Suprapubic skin (tissue), 4 donors: ENCODE results near the gene NKAIN2. TPM values are rescaled to one million over a fixed set of nuclear protein-coding genes. Genes with fewer than 3 reads are reported as not detected.

ENCODE experiments used
- DNase-seq, 2 donors: peaks; one replicate each; pipeline ENCODE4 v3.0.0-alpha.2; 2019; ENCODE audit warnings: low spot score in 2 of 2
- H3K27ac ChIP-seq: fragments of 200-600 bp; sonication (generic); one replicate; pipeline ENCODE4 v1.5.1; 2019
- H3K27me3 ChIP-seq: fragments of 200-600 bp; sonication (generic); one replicate; pipeline ENCODE4 v1.5.1; 2019
- H3K36me3 ChIP-seq: fragments of 200-600 bp; sonication (generic); one replicate; pipeline ENCODE4 v1.5.1; 2019
- H3K4me1 ChIP-seq: fragments of 200-600 bp; sonication (generic); one replicate; pipeline ENCODE4 v1.5.1; 2019
- H3K4me3 ChIP-seq: fragments of 200-600 bp; sonication (generic); one replicate; pipeline ENCODE4 v1.5.1; 2019; ENCODE audit warnings: mild to moderate bottlenecking
- H3K9me3 ChIP-seq: fragments of 200-600 bp; sonication (generic); one replicate; pipeline ENCODE4 v1.5.1; 2019
- CTCF ChIP-seq, 2 donors: fragments of 200-600 bp in 1 of 2; fragments of 450-650 bp in 1 of 2; sonication (generic) in 1 of 2; IDR thresholded peaks; one replicate each; pipeline ENCODE4 v1.5.1; 2016 to 2019; ENCODE audit warnings: antibody characterized with exemption in 2 of 2, mild to moderate bottlenecking in 1 of 2, moderate library complexity in 1 of 2
- EP300 ChIP-seq: sonication (generic); formaldehyde crosslinking; IDR thresholded peaks from one replicate; pipeline ENCODE4 v1.6.1; 2017; ENCODE audit warnings: antibody characterized with exemption
- POLR2A ChIP-seq, 2 donors: fragments of 450-650 bp; IDR thresholded peaks; one replicate each; pipeline ENCODE4 v1.6.1; 2017; ENCODE audit warnings: antibody characterized with exemption in 2 of 2, mild to moderate bottlenecking in 2 of 2, moderate library complexity in 2 of 2
- POLR2AphosphoS5 ChIP-seq, 3 donors: sonication (generic); formaldehyde crosslinking; IDR thresholded peaks; one replicate each; pipeline ENCODE4 v1.6.1; 2017; ENCODE audit warnings: antibody characterized with exemption in 3 of 3
- WGBS: methylation state at CpG from one replicate; pipeline ENCODE4 v1.1.5; 2018; 5-methylcytosine and 5-hydroxymethylcytosine counted together
- total RNA-seq, 4 donors: library from RNA; depleted of rRNA; stranded (reverse); fragments of >200 nt; gene quantifications; one replicate each; pipeline ENCODE4 v1.1.0, GENCODE V29; 2016

Gene NKAIN2
- total RNA-seq, 4 donors from 2014 or later: 0.40 TPM; not detected in 3

DNA sequence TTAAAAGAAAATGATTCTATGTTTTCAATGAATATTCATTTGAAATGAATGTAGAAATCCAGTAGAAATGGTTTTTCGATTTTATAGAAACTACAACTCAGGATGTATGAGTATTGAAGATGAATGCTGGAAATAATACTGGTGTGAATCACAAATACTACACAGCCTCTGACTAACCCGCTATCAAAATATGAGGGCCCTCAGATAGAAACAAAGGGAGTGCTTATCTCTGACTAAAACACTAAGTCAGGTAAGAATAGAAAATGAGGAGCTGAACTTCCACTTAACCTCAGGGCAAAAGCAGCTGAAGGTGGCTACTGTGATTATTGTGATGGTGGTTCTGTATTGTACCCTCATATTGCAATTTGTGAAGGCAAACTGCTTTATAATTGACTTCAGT is 937.7 kb downstream of the NKAIN2 start:
- WGBS: 85% methylated on average over 2 of the region's 2 CpGs
- H3K4me3 ChIP-seq: no peak overlapping the region
- no peaks in the 10 kb centered on the region for H3K27me3 ChIP-seq
- H3K36me3 ChIP-seq: no peaks in the 10 kb centered on the region
- no peaks in the 10 kb centered on the region for H3K4me1 ChIP-seq
- no peak overlapping the region for H3K27ac ChIP-seq
- TF ChIP-seq EP300 (no peak), POLR2AphosphoS5 (IDR thresholded peaks at IDR 0.05) (no peak), POLR2A (IDR thresholded peaks at IDR 0.05) (no peak), CTCF (IDR thresholded peaks at IDR 0.05) (no peak)
- H3K9me3 ChIP-seq: no peaks in the 10 kb centered on the region
- DNase-seq: no peak

GRCh38 chr6:124742971-124743370 is 939.3 kb downstream of the NKAIN2 start:
- H3K36me3 ChIP-seq: no peaks in the 10 kb centered on the region
- no peaks in the 10 kb centered on the region for H3K9me3 ChIP-seq
- H3K27me3 ChIP-seq: no peaks in the 10 kb centered on the region
- no peak overlapping the region for H3K27ac ChIP-seq
- no peak for DNase-seq
- H3K4me3 ChIP-seq: no peak overlapping the region
- WGBS: 52% methylated on average over 2 of the region's 2 CpGs
- no peak for TF ChIP-seq EP300
- no peak for TF ChIP-seq CTCF (IDR thresholded peaks at IDR 0.05)
- no peak for TF ChIP-seq POLR2AphosphoS5 (IDR thresholded peaks at IDR 0.05)
- TF ChIP-seq POLR2A (IDR thresholded peaks at IDR 0.05): no peak
- no peaks in the 10 kb centered on the region for H3K4me1 ChIP-seq

DNA sequence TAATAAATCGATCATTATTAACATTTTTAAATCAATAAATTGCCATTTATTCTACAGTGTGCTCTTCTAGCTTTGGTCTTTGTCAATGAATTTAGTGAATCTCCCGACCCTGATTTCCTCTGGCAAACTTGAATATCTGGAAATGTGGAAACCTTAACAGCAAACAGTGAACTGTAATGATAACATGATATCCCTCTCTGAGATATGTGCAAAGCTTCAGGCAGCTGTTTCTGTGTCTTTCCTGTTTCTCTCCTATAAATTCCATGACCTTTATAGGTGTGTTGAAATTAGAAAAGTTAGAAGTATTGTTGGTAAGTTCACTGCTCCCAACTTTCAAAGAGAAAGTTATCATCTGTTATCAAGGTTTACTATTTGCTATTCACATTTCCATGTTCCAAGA is 939.8 kb downstream of the NKAIN2 start:
- H3K4me1 ChIP-seq: no peaks in the 10 kb centered on the region
- WGBS: 64% methylated on average over 2 of the region's 2 CpGs
- DNase-seq: no peak
- no peaks in the 10 kb centered on the region for H3K27me3 ChIP-seq
- no peak overlapping the region for H3K4me3 ChIP-seq
- H3K27ac ChIP-seq: no peak overlapping the region
- H3K36me3 ChIP-seq: no peaks in the 10 kb centered on the region
- no peak for TF ChIP-seq CTCF (IDR thresholded peaks at IDR 0.05)
- no peak for TF ChIP-seq POLR2AphosphoS5 (IDR thresholded peaks at IDR 0.05)
- no peak for TF ChIP-seq EP300
- no peaks in the 10 kb centered on the region for H3K9me3 ChIP-seq

DNA sequence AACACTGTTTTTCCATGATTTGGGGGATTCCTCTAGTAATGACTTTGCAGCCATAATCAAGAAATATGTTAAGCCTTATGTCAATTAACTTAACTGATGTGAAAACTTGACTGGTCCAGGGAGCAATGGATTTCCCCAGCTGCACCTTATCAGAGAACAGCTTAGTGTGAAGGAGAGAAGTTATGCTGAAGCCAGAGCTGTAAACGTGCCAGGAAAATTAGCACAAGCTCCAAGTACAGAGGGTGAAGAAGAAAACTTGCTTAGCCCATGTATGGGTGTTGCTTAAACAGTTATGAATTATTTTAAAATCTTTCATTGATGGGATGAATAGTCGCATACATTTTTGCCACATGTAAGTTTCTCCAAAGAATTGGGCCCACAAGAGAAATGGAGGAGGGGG is 943.7 kb downstream of the NKAIN2 start:
- H3K36me3 ChIP-seq: no peaks in the 10 kb centered on the region
- TF ChIP-seq POLR2AphosphoS5 (IDR thresholded peaks at IDR 0.05) (no peak), POLR2A (IDR thresholded peaks at IDR 0.05) (no peak), CTCF (IDR thresholded peaks at IDR 0.05) (no peak), EP300 (no peak)
- no peak overlapping the region for H3K4me3 ChIP-seq
- no peak for DNase-seq
- no peaks in the 10 kb centered on the region for H3K27me3 ChIP-seq
- H3K9me3 ChIP-seq: no peaks in the 10 kb centered on the region
- no peak overlapping the region for H3K27ac ChIP-seq
- H3K4me1 ChIP-seq: no peaks in the 10 kb centered on the region
- 63% methylated on average over 2 of the region's 2 CpGs for WGBS

GRCh38 chr6:124748778-124749177 is 945.1 kb downstream of the NKAIN2 start:
- no peak for TF ChIP-seq CTCF (IDR thresholded peaks at IDR 0.05)
- no peak for TF ChIP-seq POLR2AphosphoS5 (IDR thresholded peaks at IDR 0.05)
- TF ChIP-seq EP300: no peak
- no peak for TF ChIP-seq POLR2A (IDR thresholded peaks at IDR 0.05)
- DNase-seq: no peak
- Histone ChIP-seq H3K4me3 (no peak overlapping the region), H3K36me3 (no peaks in the 10 kb centered on the region), H3K9me3 (no peaks in the 10 kb centered on the region), H3K4me1 (no peaks in the 10 kb centered on the region), H3K27me3 (no peaks in the 10 kb centered on the region), H3K27ac (no peak overlapping the region)
- 77% methylated on average over 2 of the region's 2 CpGs for WGBS
